ENCODE data around the gene RGS6. TPM values are rescaled to one million over a fixed set of nuclear protein-coding genes. Genes with fewer than 3 reads are reported as not detected.

The RGS6 gene
- total and polyA plus RNA-seq, 4 donors, result 0.06 to 5.3 (median 0.17) TPM; not detected in 1

DNA sequence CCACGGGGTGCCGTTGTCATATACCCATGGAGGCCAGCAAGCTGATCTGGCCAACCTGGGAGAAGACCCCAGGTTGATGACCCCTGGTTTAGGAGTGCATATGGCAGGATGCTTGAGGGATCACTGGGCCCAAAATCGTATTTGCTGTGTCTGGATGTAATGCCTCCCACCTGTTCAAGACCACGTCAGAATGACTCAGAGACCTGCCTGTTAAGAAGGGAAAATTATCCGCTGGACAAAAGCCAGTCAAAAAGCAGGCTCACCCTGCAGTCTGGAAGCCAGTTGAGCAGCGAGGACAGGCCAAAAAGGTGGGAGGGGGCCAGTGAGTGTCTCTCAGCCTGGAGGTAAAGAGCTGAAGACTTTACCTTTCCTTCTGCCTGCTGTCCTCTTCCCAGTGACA lies 512.5 kb downstream of the RGS6 start:
- Histone ChIP-seq H3K27ac (ENCODE audit: low read depth in 1 of 2, low read length in 2 of 2) (no peak overlapping the region), H3K27me3 (ENCODE audit: control insufficient read depth in 4 of 4, insufficient read depth in 4 of 4, low read length in 3 of 4) (no peaks in the 10 kb centered on the region), H3K9ac (ENCODE audit: low read depth in 1 of 2, low read length in 2 of 2) (no peak overlapping the region), H3K4me1 (ENCODE audit: control insufficient read depth in 4 of 4, insufficient read depth in 4 of 4, low read length in 3 of 4) (no peaks in the 10 kb centered on the region), H3K9me3 (ENCODE audit: control insufficient read depth in 4 of 4, low read length in 3 of 4) (no peaks in the 10 kb centered on the region), H3K36me3 (ENCODE audit: control insufficient read depth in 4 of 4, insufficient read depth in 3 of 4, low read depth in 1 of 4, low read length in 3 of 4) (no peaks in the 10 kb centered on the region), H3K4me3 (ENCODE audit: low read depth in 1 of 3, low read length in 3 of 3) (no peak overlapping the region)
- TF ChIP-seq HNF4A (conservative IDR thresholded peaks at IDR 0.05), result no peak
- TF ChIP-seq YY1 (IDR thresholded peaks at IDR 0.05), result no peak
- no peak for TF ChIP-seq RXRA (IDR thresholded peaks at IDR 0.05)
- no peak for TF ChIP-seq TAF1 (conservative IDR thresholded peaks at IDR 0.05)
- no peak for TF ChIP-seq ZBTB33 (IDR thresholded peaks at IDR 0.05)
- no peak for TF ChIP-seq HNF4G (IDR thresholded peaks at IDR 0.05)
- no peak for TF ChIP-seq RAD21 (IDR thresholded peaks at IDR 0.05)
- no peak for TF ChIP-seq CTCF (IDR thresholded peaks at IDR 0.05; ENCODE audit: low read depth, low read length, missing input control)
- TF ChIP-seq GABPA (IDR thresholded peaks at IDR 0.05 in 1 of 2, conservative IDR thresholded peaks at IDR 0.05 in 1 of 2), result no peak
- no peak for TF ChIP-seq FOXA2 (IDR thresholded peaks at IDR 0.05)
- TF ChIP-seq, protein P1, sequence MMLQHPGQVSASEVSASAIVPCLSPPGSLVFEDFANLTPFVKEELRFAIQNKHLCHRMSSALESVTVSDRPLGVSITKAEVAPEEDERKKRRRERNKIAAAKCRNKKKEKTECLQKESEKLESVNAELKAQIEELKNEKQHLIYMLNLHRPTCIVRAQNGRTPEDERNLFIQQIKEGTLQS (IDR thresholded peaks at IDR 0.05), result no peak
- TF ChIP-seq SP1 (IDR thresholded peaks at IDR 0.05), result no peak
- TF ChIP-seq JUND (IDR thresholded peaks at IDR 0.05), result no peak
- no peak for TF ChIP-seq EGR1 (IDR thresholded peaks at IDR 0.05; ENCODE audit: low read depth in 2 of 2)
- no peak for TF ChIP-seq MAX (IDR thresholded peaks at IDR 0.05)
- no peak for TF ChIP-seq REST (IDR thresholded peaks at IDR 0.05)
- no peak for TF ChIP-seq NR2F2 (IDR thresholded peaks at IDR 0.05)
- no peak for TF ChIP-seq FOXA1 (IDR thresholded peaks at IDR 0.05)
- no peak for DNase-seq (ENCODE audit: low spot score)
- WGBS, result 87% methylated on average over 6 of the region's 6 CpGs
